ENCODE results near the gene RADIL.

Gene RADIL

DNA sequence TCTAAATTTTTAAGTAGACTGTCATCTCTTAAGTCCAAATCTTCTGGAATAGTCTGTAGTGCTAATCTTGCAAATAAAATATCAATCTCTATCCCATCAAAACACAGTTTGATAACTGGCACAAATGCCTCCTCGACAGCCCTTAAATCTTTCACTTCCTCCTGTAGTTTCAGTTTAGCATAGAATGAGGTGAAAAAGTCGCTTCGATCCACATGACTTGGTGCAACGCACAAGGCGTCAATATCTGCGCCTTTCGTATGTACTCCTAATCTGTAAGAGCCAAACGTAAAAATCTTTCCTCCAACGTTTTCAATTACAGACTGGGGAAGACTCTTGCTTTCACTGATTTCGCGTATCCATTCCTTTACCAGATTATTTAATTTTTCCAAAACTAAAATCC, 22.3 kb downstream of the RADIL start:
- no peak for TF ChIP-seq ZNF473 (tag by site-specific recombination; IDR thresholded peaks at IDR 0.05)
- TF ChIP-seq ZNF596 (tag by site-specific recombination; IDR thresholded peaks at IDR 0.05): no peak
- no peak for TF ChIP-seq ZNF423 (tag by site-specific recombination; IDR thresholded peaks at IDR 0.05)
- TF ChIP-seq, protein P1, sequence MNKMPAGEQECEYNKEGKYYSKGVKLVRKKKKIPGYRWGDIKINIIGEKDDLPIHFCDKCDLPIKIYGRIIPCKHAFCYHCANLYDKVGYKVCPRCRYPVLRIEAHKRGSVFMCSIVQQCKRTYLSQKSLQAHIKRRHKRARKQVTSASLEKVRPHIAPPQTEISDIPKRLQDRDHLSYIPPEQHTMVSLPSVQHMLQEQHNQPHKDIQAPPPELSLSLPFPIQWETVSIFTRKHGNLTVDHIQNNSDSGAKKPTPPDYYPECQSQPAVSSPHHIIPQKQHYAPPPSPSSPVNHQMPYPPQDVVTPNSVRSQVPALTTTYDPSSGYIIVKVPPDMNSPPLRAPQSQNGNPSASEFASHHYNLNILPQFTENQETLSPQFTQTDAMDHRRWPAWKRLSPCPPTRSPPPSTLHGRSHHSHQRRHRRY (tag by site-specific recombination; IDR thresholded peaks at IDR 0.05): no peak
- TF ChIP-seq ZNF701 (tag by site-specific recombination; IDR thresholded peaks at IDR 0.05): no peak
- TF ChIP-seq, protein P2, sequence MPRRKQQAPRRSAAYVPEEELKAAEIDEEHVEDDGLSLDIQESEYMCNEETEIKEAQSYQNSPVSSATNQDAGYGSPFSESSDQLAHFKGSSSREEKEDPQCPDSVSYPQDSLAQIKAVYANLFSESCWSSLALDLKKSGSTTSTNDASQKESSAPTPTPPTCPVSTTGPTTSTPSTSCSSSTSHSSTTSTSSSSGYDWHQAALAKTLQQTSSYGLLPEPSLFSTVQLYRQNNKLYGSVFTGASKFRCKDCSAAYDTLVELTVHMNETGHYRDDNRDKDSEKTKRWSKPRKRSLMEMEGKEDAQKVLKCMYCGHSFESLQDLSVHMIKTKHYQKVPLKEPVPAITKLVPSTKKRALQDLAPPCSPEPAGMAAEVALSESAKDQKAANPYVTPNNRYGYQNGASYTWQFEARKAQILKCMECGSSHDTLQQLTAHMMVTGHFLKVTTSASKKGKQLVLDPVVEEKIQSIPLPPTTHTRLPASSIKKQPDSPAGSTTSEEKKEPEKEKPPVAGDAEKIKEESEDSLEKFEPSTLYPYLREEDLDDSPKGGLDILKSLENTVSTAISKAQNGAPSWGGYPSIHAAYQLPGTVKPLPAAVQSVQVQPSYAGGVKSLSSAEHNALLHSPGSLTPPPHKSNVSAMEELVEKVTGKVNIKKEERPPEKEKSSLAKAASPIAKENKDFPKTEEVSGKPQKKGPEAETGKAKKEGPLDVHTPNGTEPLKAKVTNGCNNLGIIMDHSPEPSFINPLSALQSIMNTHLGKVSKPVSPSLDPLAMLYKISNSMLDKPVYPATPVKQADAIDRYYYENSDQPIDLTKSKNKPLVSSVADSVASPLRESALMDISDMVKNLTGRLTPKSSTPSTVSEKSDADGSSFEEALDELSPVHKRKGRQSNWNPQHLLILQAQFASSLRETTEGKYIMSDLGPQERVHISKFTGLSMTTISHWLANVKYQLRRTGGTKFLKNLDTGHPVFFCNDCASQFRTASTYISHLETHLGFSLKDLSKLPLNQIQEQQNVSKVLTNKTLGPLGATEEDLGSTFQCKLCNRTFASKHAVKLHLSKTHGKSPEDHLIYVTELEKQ (tag by site-specific recombination; IDR thresholded peaks at IDR 0.05; ENCODE audit: borderline replicate concordance): no peak
- no peak for TF ChIP-seq ZBTB8A (tag by site-specific recombination; IDR thresholded peaks at IDR 0.05)
- no peak for TF ChIP-seq BCL11B (tag by site-specific recombination; IDR thresholded peaks at IDR 0.05; ENCODE audit: low read depth)
- TF ChIP-seq, protein P3, sequence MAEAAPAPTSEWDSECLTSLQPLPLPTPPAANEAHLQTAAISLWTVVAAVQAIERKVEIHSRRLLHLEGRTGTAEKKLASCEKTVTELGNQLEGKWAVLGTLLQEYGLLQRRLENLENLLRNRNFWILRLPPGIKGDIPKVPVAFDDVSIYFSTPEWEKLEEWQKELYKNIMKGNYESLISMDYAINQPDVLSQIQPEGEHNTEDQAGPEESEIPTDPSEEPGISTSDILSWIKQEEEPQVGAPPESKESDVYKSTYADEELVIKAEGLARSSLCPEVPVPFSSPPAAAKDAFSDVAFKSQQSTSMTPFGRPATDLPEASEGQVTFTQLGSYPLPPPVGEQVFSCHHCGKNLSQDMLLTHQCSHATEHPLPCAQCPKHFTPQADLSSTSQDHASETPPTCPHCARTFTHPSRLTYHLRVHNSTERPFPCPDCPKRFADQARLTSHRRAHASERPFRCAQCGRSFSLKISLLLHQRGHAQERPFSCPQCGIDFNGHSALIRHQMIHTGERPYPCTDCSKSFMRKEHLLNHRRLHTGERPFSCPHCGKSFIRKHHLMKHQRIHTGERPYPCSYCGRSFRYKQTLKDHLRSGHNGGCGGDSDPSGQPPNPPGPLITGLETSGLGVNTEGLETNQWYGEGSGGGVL (tag by site-specific recombination; IDR thresholded peaks at IDR 0.05): no peak
- no peak for TF ChIP-seq ZNF521 (tag by site-specific recombination; IDR thresholded peaks at IDR 0.05)
- no peak for TF ChIP-seq ZNF223 (tag by site-specific recombination; IDR thresholded peaks at IDR 0.05)
- TF ChIP-seq ZNF549 (tag by site-specific recombination; IDR thresholded peaks at IDR 0.05): no peak
- TF ChIP-seq GFI1B (tag by site-specific recombination; IDR thresholded peaks at IDR 0.05): no peak
- TF ChIP-seq, protein P4, sequence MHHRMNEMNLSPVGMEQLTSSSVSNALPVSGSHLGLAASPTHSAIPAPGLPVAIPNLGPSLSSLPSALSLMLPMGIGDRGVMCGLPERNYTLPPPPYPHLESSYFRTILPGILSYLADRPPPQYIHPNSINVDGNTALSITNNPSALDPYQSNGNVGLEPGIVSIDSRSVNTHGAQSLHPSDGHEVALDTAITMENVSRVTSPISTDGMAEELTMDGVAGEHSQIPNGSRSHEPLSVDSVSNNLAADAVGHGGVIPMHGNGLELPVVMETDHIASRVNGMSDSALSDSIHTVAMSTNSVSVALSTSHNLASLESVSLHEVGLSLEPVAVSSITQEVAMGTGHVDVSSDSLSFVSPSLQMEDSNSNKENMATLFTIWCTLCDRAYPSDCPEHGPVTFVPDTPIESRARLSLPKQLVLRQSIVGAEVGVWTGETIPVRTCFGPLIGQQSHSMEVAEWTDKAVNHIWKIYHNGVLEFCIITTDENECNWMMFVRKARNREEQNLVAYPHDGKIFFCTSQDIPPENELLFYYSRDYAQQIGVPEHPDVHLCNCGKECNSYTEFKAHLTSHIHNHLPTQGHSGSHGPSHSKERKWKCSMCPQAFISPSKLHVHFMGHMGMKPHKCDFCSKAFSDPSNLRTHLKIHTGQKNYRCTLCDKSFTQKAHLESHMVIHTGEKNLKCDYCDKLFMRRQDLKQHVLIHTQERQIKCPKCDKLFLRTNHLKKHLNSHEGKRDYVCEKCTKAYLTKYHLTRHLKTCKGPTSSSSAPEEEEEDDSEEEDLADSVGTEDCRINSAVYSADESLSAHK (tag by site-specific recombination; IDR thresholded peaks at IDR 0.05): no peak
- no peak for TF ChIP-seq WT1 (tag by site-specific recombination; IDR thresholded peaks at IDR 0.05)
- no peak for TF ChIP-seq HOXA7 (CRISPR knock-in tag; IDR thresholded peaks at IDR 0.05; ENCODE audit: borderline replicate concordance)
- H3K4me3 ChIP-seq (ENCODE audit: low read depth, low read length): no peak overlapping the region
- H3K36me3 ChIP-seq (ENCODE audit: control insufficient read depth in 2 of 2, insufficient read depth in 1 of 2, low read length in 2 of 2): no peaks in the 10 kb centered on the region
- no peaks in the 10 kb centered on the region for H3K4me1 ChIP-seq (ENCODE audit: control insufficient read depth, insufficient read depth, low read length)
- POLR2A ChIA-PET: no interaction called here
- H3K27ac ChIP-seq (ENCODE audit: extremely low read depth, low read depth, low read length): no peak overlapping the region
- no peaks in the 10 kb centered on the region; the same call in 1 of the 2 replicates for H3K9me3 ChIP-seq (ENCODE audit: control insufficient read depth, insufficient read depth, low read depth, low read length)
- CTCF ChIA-PET: no interaction called here

DNA sequence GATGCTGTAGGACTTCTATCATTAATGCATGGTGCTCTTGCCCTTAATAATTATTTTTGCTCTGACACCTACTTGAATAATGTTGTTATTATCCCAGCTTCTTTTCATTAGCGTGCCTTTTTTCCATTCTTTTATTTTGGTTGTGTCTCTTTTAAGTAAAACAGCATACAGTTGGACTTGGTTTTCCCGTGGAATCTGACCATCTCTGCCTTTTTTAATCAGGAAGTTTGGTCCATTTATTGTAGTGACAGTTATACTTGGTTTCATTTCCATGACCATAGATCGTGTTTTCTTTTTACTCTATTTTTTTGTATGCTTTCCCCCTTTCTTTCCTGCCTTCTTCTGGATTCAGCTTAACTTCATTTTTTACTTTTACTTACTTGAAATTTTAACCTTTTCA, 26.3 kb downstream of the RADIL start:
- Histone ChIP-seq H3K4me1 (ENCODE audit: control insufficient read depth, insufficient read depth, low read length) (no peaks in the 10 kb centered on the region), H3K4me3 (ENCODE audit: low read depth, low read length) (no peak overlapping the region), H3K9me3 (ENCODE audit: control insufficient read depth, insufficient read depth, low read depth, low read length) (no peaks in the 10 kb centered on the region), H3K27ac (ENCODE audit: extremely low read depth, low read depth, low read length) (no peak overlapping the region), H3K36me3 (ENCODE audit: control insufficient read depth in 2 of 2, insufficient read depth in 1 of 2, low read length in 2 of 2) (no peaks in the 10 kb centered on the region)
- TF ChIP-seq ZNF174 (tag by site-specific recombination; IDR thresholded peaks at IDR 0.05) (no peak), HOXC10 (CRISPR knock-in tag; IDR thresholded peaks at IDR 0.05) (no peak)
- ChIA-PET CTCF (interaction anchor here (0.6 to 2.5 kb wide), 2 partner anchors 9 to 26 kb away, joined by 3 to 12 read pairs; partner anchors contain the start of gene RADIL), POLR2A (no interaction called here)
